HG03135 (cell line): ENCODE data around the gene COQ2.
"Not testable (repeated sequence)": the region's sequence is repeated elsewhere in the genome, so short reads cannot be mapped to it uniquely, and the experiment has no call there.

Experiments
- ATAC-seq: cut with Tn5 transposase; IDR thresholded peaks from one replicate; pipeline ENCODE4 v1.9.1; 2021; ENCODE audit warnings: mild to moderate bottlenecking, moderate library complexity; ENCODE audit not compliant: unreplicated experiment

Gene COQ2

GRCh38 chr4:83251447-83251830 is 33.2 kb downstream of the COQ2 start:
- ATAC-seq = no peak

- ATAC-seq = no peak
Measured at GRCh38 chr4:83250687-83251446, 33.7 kb downstream of the COQ2 start.

GRCh38 chr4:83248486-83248885 is 36.1 kb downstream of the COQ2 start:
- ATAC-seq = no peak

GRCh38 chr4:83247415-83248357 is 36.9 kb downstream of the COQ2 start:
- no peak for ATAC-seq

- ATAC-seq = no peak
Measured at GRCh38 chr4:83241132-83241531, 43.5 kb downstream of the COQ2 start.

- ATAC-seq = peak; percentile 93
Measured at GRCh38 chr4:83240379-83240875, 44.2 kb downstream of the COQ2 start.

GRCh38 chr4:83238393-83239248 is 46.0 kb downstream of the COQ2 start:
- ATAC-seq = no peak

- ATAC-seq = no peak
Measured at GRCh38 chr4:83237591-83237990, 47.0 kb downstream of the COQ2 start.

GRCh38 chr4:83235645-83236133 is 48.9 kb downstream of the COQ2 start:
- ATAC-seq = not testable (repeated sequence)

- ATAC-seq = no peak
Measured at GRCh38 chr4:83234902-83235644, 49.5 kb downstream of the COQ2 start.

- not testable (repeated sequence) for ATAC-seq
Measured at GRCh38 chr4:83234387-83234786, 50.2 kb downstream of the COQ2 start.

GRCh38 chr4:83232082-83232481 is 52.5 kb downstream of the COQ2 start:
- no peak for ATAC-seq

- ATAC-seq = peak; percentile 72
Measured at GRCh38 chr4:83231620-83232076, 53.0 kb downstream of the COQ2 start.

- no peak for ATAC-seq
Measured at GRCh38 chr4:83230928-83231327, 53.7 kb downstream of the COQ2 start.

- ATAC-seq = no peak
Measured at GRCh38 chr4:83229791-83230190, 54.8 kb downstream of the COQ2 start.

- ATAC-seq = no peak
Measured at GRCh38 chr4:83228231-83228630, 56.4 kb downstream of the COQ2 start.

GRCh38 chr4:83224502-83225197 is 59.9 kb downstream of the COQ2 start:
- ATAC-seq = no peak

GRCh38 chr4:83223781-83224180 is 60.8 kb downstream of the COQ2 start:
- no peak for ATAC-seq

GRCh38 chr4:83221897-83222441 is 62.6 kb downstream of the COQ2 start:
- peak; percentile 36 for ATAC-seq
